ENCODE results near the gene ACTL8.

DNA sequence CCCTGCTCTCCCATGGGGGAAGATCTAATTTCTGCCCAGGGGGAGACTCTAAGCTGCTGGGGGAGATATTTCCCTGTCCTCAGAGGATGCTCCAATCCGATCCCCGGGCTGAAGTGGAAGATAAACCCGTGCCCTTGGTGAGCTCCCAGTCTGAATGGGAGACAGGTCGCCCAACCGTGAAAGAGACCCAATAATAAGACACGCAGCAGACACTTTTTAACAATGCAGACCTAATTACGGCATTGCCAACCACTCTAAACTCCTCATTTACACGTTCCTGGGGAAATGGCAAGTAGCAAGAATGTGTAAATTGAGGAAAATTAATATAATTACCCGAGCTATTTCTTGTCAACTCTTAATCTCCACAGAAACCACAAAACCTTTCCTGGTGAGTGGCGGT lies 48.7 kb upstream of the ACTL8 start:
- no peak for TF ChIP-seq TAF1 (IDR thresholded peaks at IDR 0.05; ENCODE audit: borderline replicate concordance, insufficient read depth, low read length)
- no peak for TF ChIP-seq SIN3A (IDR thresholded peaks at IDR 0.05; ENCODE audit: borderline replicate concordance, insufficient read depth, low read length)
- no peak for TF ChIP-seq POLR2AphosphoS5 (IDR thresholded peaks at IDR 0.05; ENCODE audit: low read depth, low read length)
- no peak for TF ChIP-seq FOXP2 (optimal IDR thresholded peaks at IDR 0.05; ENCODE audit: borderline replicate concordance, extremely low read depth, extremely low read length, insufficient read depth)

Measured in PFSK-1 (cell line).